ENCODE results near the gene ZSCAN21. TPM values are rescaled to one million over a fixed set of nuclear protein-coding genes. Genes with fewer than 3 reads are reported as not detected.

The ZSCAN21 gene
- total RNA-seq, 1 experiment from 2014 or later = 7.3 TPM

GRCh38 chr7:100053215-100053614, 3.6 kb downstream of the ZSCAN21 start:
- H3F3A ChIP-seq (ENCODE audit: low read length, unreplicated experiment) = no peaks in the 10 kb centered on the region
- peaks cover 13% of the 10 kb centered on the region for H3K4me1 ChIP-seq (ENCODE audit: insufficient read depth, low read length)
- no peak overlapping the region for H3K4me3 ChIP-seq (ENCODE audit: low read length)
- CTCF ChIA-PET = interaction anchor here (0.6 to 1.3 kb wide), 3 partner anchors 59 to 637 kb away, joined by 5 to 11 read pairs (median 9); no protein-coding TSS in a partner anchor
- no peaks in the 10 kb centered on the region for H3K9me3 ChIP-seq (ENCODE audit: low read length)
- H3K9me2 ChIP-seq (replicated peaks; ENCODE audit: low read length) = no peaks in the 10 kb centered on the region
- H3K27ac ChIP-seq (ENCODE audit: low read length) = no peak overlapping the region
- no TSS peak for BruUV-seq (replicated peaks)
- no peak overlapping the region for H3K4me2 ChIP-seq (ENCODE audit: low read length)
- H4K20me1 ChIP-seq (ENCODE audit: low read length) = no peaks in the 10 kb centered on the region
- H3K27me3 ChIP-seq (ENCODE audit: low read length) = no peaks in the 10 kb centered on the region
- H2AFZ ChIP-seq (ENCODE audit: low read length) = no peak overlapping the region
- intact Hi-C loops (cut with micrococcal nuclease) = loop anchor here (1.0 kb wide), 2 partner anchors 59 to 140 kb away; no protein-coding TSS in a partner anchor
- ATAC-seq = peak; percentile 74
- H3K36me3 ChIP-seq (ENCODE audit: low read depth, low read length) = no peaks in the 10 kb centered on the region
- peak; percentile 85 for DNase-seq
- peaks cover 4% of the 10 kb centered on the region; the same call in 1 of the 2 replicates for H3K79me2 ChIP-seq (ENCODE audit: low read length)
- peak; percentile 64 for TF ChIP-seq CTCF (conservative IDR thresholded peaks at IDR 0.05; ENCODE audit: low read depth, low read length)
- TF ChIP-seq EZH2 (IDR thresholded peaks at IDR 0.05; ENCODE audit: low read length, unreplicated experiment) = no peak
- POLR2A ChIA-PET (ENCODE audit: unreplicated experiment) = no interaction called here
- no peak overlapping the region for H3K9ac ChIP-seq (ENCODE audit: low read length)

GRCh38 chr7:100057006-100057405, 7.4 kb downstream of the ZSCAN21 start:
- H3K36me3 ChIP-seq (ENCODE audit: low read depth, low read length) = no peaks in the 10 kb centered on the region
- no peaks in the 10 kb centered on the region for H4K20me1 ChIP-seq (ENCODE audit: low read length)
- H3K27ac ChIP-seq (ENCODE audit: low read length) = no peak overlapping the region
- no peaks in the 10 kb centered on the region for H3K27me3 ChIP-seq (ENCODE audit: low read length)
- no peak overlapping the region for H3K9ac ChIP-seq (ENCODE audit: low read length)
- H3F3A ChIP-seq (ENCODE audit: low read length, unreplicated experiment) = no peaks in the 10 kb centered on the region
- H2AFZ ChIP-seq (ENCODE audit: low read length) = no peak overlapping the region
- no peaks in the 10 kb centered on the region for H3K79me2 ChIP-seq (ENCODE audit: low read length)
- no peaks in the 10 kb centered on the region for H3K9me3 ChIP-seq (ENCODE audit: low read length)
- intact Hi-C loops (cut with micrococcal nuclease) = no loop called here
- POLR2A ChIA-PET (ENCODE audit: unreplicated experiment) = interaction anchor here (0.5 kb wide), 1 partner anchor 101 kb away, joined by 21 read pairs; no protein-coding TSS in a partner anchor
- no peak overlapping the region for H3K4me2 ChIP-seq (ENCODE audit: low read length)
- H3K9me2 ChIP-seq (replicated peaks; ENCODE audit: low read length) = no peaks in the 10 kb centered on the region
- CTCF ChIA-PET = no interaction called here
- DNase-seq (no peak), ATAC-seq (no peak)
- no peak for TF ChIP-seq EZH2 (IDR thresholded peaks at IDR 0.05; ENCODE audit: low read length, unreplicated experiment)
- no peak for TF ChIP-seq EZH2phosphoT487 (IDR thresholded peaks at IDR 0.05; ENCODE audit: borderline replicate concordance, low read length)
- TF ChIP-seq CTCF (conservative IDR thresholded peaks at IDR 0.05; ENCODE audit: low read depth, low read length) = no peak
- no peak overlapping the region for H3K4me3 ChIP-seq (ENCODE audit: low read length)
- TSS peak; percentile 6 for BruUV-seq (replicated peaks)
- H3K4me1 ChIP-seq (ENCODE audit: insufficient read depth, low read length) = no peaks in the 10 kb centered on the region

GRCh38 chr7:100059251-100059739, 9.7 kb downstream of the ZSCAN21 start:
- Histone ChIP-seq H3K9ac (ENCODE audit: low read length) (no peak overlapping the region), H3K79me2 (ENCODE audit: low read length) (no peaks in the 10 kb centered on the region), H3K4me3 (ENCODE audit: low read length) (no peak overlapping the region), H2AFZ (ENCODE audit: low read length) (no peak overlapping the region), H3K9me2 (replicated peaks; ENCODE audit: low read length) (no peaks in the 10 kb centered on the region), H3K9me3 (ENCODE audit: low read length) (no peaks in the 10 kb centered on the region), H3K27ac (ENCODE audit: low read length) (no peak overlapping the region), H3K4me2 (ENCODE audit: low read length) (no peak overlapping the region), H3K4me1 (ENCODE audit: insufficient read depth, low read length) (no peaks in the 10 kb centered on the region), H3K27me3 (ENCODE audit: low read length) (no peaks in the 10 kb centered on the region), H3F3A (ENCODE audit: low read length, unreplicated experiment) (no peaks in the 10 kb centered on the region), H4K20me1 (ENCODE audit: low read length) (no peaks in the 10 kb centered on the region), H3K36me3 (ENCODE audit: low read depth, low read length) (no peaks in the 10 kb centered on the region)
- TF ChIP-seq EZH2phosphoT487 (IDR thresholded peaks at IDR 0.05; ENCODE audit: borderline replicate concordance, low read length) (no peak), CTCF (conservative IDR thresholded peaks at IDR 0.05; ENCODE audit: low read depth, low read length) (no peak), EZH2 (IDR thresholded peaks at IDR 0.05; ENCODE audit: low read length, unreplicated experiment) (no peak)
- POLR2A ChIA-PET (ENCODE audit: unreplicated experiment) = no interaction called here
- CTCF ChIA-PET = no interaction called here
- ATAC-seq (no peak), DNase-seq (no peak)
- BruUV-seq (replicated peaks) = no TSS peak
- intact Hi-C loops (cut with micrococcal nuclease) = no loop called here
